NCI-H2196 (cell line): Measurements from ENCODE around the gene WDR3.
A peak's percentile ranks its signal among the peaks of the same experiment; 100 is the strongest.
"Not testable (repeated sequence)": the region's sequence is repeated elsewhere in the genome, so short reads cannot be mapped to it uniquely, and the experiment has no call there.

Experiments used
- DNase-seq: peaks from one replicate; lab custom pipeline; 2025; ENCODE audit not compliant: unreplicated experiment; lab: John Stamatoyannopoulos, UW

Gene WDR3

GRCh38 chr1:117929343-117930172, at the start of gene WDR3, which contains the start of gene GDAP2:
WDR3 (plus strand) TSS chr1:117929739; CDS start chr1:117933320, 3,581 bp downstream.
GDAP2 (minus strand) TSS chr1:117929621; CDS start chr1:117920357, 9,264 bp downstream.
- DNase-seq: peak; percentile 98

- no peak for DNase-seq
Measured at GRCh38 chr1:117883616-117884015, 45.9 kb upstream of the WDR3 start.

DNA sequence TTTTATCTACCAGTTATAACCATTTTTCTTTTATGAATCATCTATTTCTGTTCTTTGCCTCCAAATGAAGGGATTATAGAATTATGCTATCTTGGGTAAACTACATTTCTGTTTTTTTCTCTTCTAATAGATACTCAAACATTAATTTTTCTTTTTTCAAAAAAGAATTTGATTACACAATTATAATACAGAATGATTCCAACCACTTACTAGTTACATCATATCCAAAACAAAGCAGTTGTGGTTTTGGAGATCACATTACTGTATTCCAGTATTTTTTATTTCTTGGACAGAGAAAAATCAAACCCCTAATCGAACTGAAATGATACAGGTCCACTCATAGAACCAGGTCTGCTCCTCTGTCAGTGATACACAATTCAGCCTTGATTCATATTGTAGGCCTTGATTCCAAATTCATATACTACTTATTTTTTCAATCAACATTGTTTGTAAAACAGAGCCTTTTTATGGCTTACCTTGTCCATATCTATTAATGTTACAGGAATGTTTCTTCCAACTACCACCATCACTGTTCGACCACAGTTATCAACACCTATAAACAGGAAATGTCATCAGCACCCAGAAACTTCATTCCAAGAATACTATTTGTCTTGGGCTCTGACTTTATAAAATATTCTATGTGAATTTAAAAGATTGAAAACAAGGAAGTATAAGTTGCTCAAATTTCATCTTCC, 43.3 kb upstream of the WDR3 start:
- DNase-seq: no peak

DNA sequence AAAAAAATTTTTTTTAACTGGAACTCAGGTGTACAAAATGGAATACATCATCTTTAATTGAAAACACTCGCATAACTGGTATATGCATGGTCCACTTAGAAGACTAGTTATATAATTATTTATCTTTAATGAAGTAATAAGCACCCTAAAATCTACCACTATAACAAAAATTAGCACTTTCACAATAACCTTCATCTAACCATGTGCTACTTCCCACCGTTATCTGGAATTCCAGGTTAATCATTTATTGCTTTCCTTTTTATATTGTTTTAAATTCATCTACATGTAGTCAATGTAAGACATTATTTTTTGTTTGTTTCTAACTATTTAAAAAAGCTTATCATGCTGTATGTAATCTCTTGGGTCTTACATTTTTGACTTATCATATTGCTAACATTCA, 39.1 kb upstream of the WDR3 start:
- no peak for DNase-seq

DNA sequence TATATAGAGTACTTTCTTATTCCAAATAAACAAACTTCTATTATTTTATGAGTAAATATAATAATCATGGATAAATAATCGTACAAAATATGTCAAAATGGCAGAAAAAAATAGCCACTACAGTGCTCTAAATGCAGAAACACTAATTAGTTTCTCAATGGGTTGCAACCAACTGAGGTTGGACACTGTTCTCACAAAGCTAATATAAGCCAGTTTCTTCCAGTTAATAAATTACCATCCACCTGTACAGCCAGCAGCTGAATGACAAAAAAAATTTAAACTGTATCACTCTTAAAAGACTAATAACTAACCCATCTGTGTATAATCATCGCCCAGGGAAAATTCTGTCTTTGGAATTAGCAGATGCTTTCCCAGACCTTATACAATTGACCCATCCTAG, 37.0 kb upstream of the WDR3 start:
- DNase-seq: no peak

- no peak for DNase-seq
Measured at GRCh38 chr1:117894078-117894477, 35.5 kb upstream of the WDR3 start.

GRCh38 chr1:117895482-117896114, 33.9 kb upstream of the WDR3 start:
- DNase-seq: peak; percentile 77

GRCh38 chr1:117897551-117897950, 32.0 kb upstream of the WDR3 start:
- DNase-seq: no peak

DNA sequence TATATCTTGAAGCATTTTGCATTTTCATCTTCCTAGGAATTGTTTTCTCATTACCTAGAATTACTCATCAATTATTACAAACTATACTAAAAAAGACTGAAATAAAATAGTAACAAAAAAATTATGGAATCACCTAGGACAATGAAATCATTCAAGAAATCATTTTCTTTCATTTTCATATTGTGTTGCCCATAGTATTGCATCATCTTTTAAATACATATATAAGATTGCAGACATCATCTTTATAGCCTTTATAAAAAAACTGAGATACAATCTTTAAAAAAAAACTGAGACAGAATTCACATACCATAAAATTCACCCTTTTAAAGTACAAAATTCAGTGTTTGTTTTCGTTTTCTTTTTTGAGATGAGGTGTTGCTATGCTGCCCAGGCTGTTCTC, 29.7 kb upstream of the WDR3 start:
- DNase-seq: no peak

GRCh38 chr1:117902944-117903343, 26.6 kb upstream of the WDR3 start:
- no peak for DNase-seq

DNA sequence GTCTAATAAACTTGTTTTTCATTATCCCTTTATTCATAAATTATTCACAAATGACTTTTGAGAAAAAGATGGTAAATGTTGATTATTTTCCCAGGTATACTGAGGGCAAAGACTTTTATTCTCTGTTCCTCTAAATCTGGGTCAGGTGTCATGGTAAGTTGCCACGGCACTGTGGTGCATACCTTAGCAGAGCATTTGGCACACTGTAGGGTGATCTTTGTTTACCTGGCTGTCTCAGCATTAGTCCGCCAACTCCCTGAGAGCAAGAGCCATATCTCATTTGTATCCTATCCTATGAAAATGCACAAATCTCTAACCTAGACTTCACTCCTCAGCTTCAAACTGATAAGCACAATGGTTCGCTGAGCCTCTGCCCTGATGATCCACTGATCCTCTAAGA, 25.1 kb upstream of the WDR3 start:
- no peak for DNase-seq

DNA sequence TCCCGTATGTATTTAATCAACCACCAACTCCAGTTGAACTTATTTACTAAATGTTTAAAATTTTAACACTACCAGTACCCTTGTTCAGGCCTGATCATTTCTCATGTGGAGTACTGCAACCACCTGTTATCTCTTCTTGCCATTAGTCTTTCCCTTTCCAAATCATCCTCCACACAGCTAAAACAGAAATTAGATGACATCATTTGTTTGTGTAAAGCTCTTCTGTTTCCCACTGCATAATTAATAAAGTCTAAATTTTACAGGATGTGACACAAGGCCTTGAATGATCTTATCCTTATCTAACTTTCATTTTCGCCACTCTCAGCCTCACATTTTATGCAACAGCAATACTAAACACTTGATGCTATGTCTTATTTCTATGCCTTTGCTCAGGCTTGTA, 24.5 kb upstream of the WDR3 start:
- no peak for DNase-seq

- no peak for DNase-seq
Measured at GRCh38 chr1:117911051-117911450, 18.5 kb upstream of the WDR3 start.

- DNase-seq: no peak
Measured at GRCh38 chr1:117919376-117919775, 10.2 kb upstream of the WDR3 start.

DNA sequence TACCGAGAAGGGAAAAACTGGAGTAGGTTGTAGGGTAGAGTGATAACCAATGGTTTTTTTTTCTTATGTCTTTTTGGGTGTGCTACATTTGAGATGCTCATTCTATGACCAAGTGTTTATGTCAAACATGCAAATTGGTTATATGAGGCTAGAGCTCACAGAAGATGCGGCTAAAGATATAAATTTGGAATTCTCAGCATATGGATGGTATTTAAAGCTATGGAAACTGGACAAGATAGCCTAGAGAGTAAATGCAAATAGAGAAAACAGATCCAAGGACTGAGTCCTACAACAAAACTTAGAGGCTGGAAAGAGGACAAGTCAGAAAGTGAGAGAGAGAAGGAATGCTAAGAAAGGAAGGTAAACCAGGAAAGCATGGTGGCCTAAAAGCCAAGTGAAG, 7.5 kb upstream of the WDR3 start:
- no peak for DNase-seq

DNA sequence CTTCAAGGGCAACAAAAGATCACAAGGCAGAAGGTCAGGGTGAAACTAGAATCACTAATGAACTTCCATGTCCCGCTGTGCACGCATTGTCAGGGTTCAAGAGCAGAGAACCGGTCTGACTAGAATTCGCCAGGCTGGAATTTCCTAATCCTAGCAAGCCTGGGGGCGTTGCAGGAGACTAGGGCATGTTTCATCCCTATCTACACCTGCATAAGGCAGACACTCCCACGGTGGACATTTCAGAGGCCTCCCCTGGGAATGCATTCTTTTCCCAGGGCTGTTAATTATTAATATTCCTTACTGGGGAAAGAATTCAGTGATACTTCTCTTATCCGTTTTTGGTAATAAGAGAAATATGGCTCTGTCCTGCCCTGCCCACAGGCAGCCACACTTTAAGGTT, 6.8 kb upstream of the WDR3 start:
- not testable (repeated sequence) for DNase-seq

DNA sequence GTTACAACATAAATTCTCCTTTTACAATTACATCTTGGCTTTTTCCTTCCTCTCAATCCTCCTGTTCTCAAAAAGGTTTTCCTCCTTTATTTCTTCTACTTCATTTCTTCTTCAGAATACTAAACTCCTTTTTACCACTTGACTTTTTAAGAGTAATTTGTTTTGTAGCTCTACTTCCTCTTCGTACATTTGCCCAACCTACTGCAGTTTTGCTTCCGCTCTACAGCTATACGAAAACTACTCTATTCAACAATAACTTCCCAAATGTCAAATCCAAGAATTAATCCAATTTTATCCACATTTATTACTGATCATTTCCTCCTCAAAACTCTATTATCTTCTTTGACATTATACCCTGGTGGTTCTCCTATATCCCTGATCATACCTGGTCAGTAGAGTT, 3.6 kb upstream of the WDR3 start:
- DNase-seq: no peak

- peak; percentile 52 for DNase-seq
Measured at GRCh38 chr1:117928881-117929342, 627 bp upstream of the WDR3 start.

DNA sequence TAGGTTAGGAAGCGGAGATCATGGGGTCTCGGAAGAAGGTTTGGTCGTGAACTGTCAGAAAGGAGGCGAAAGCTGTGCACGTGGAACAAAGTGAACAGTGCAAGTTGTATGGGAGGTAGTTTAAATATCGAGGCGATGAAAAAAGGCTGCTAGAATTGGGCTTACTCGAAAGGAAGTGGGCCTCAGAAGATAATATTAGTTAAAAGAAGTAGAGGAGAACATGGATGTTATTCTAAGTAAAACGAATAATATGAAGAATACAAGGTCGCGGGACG, 571 bp downstream of the WDR3 start:
- no peak for DNase-seq

- DNase-seq: no peak
Measured at GRCh38 chr1:117930484-117930883, 945 bp downstream of the WDR3 start.

- no peak for DNase-seq
Measured at GRCh38 chr1:117932576-117932975, 3.0 kb downstream of the WDR3 start.

- no peak for DNase-seq
Measured at GRCh38 chr1:117933769-117934168, 4.2 kb downstream of the WDR3 start.
